BLaER1 treated with 17β-estradiol and CSF1 and Interleukin-3, amounts not matched to agents 10 nM and 100 nM (cell line): ENCODE data around the gene SERPINB8.

Experiments
- H3K27ac ChIP-seq, 11 experiments: shearing (Covaris generic); formaldehyde crosslinking; 2 replicates each; pipeline ENCODE4 v1.8.1; 2022
- H3K27me3 ChIP-seq, 11 experiments: shearing (Covaris generic); formaldehyde crosslinking; 2 replicates each; pipeline ENCODE4 v1.8.1; 2022
- H3K36me3 ChIP-seq, 11 experiments: shearing (Covaris generic); formaldehyde crosslinking; 2 replicates each; pipeline ENCODE4 v1.8.1; 2022
- H3K4me1 ChIP-seq, 10 experiments: shearing (Covaris generic); formaldehyde crosslinking; 2 replicates each; pipeline ENCODE4 v1.8.1; 2022
- H3K4me2 ChIP-seq, 11 experiments: shearing (Covaris generic); formaldehyde crosslinking; 2 replicates each; pipeline ENCODE4 v1.8.1; 2022
- H3K4me3 ChIP-seq, 10 experiments: shearing (Covaris generic); formaldehyde crosslinking; 2 replicates each; pipeline ENCODE4 v1.8.1; 2022
- H3K9ac ChIP-seq, 11 experiments: shearing (Covaris generic); formaldehyde crosslinking; 2 replicates each; pipeline ENCODE4 v1.8.1; 2022
- H3K9me3 ChIP-seq, 11 experiments: shearing (Covaris generic); formaldehyde crosslinking; replicated peaks in 1 of 11; 2 replicates each; pipeline ENCODE4 v1.8.1; 2022
- H4K20me1 ChIP-seq, 11 experiments: shearing (Covaris generic); formaldehyde crosslinking; 2 replicates each; pipeline ENCODE4 v1.8.1; 2022
- Cebpa-rat ChIP-seq, 11 experiments: shearing (Covaris generic); IDR thresholded peaks; 2 replicates each; pipeline ENCODE4 v1.8.1; 2022

Gene SERPINB8

DNA sequence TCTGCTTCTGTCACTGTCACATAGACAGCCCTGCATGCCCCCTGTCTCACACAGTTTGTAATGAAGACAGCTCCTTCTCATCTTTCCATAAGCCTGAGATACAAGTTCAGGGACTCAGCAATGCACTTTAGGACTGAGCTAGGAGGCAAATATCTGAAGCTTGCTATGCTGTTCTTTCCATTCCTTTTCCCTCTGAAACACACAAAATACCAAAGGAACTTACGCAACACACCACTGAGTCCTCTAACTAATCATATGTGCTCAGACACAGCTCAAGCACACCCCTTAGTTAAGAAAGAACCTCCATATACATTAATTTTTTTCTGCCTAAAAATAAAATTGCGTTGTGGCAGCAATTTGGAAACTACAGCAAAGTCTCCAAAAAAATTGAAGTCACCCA is 17.9 kb downstream of the SERPINB8 start:
- H3K4me1 ChIP-seq, result no peaks in the 10 kb centered on the region
- H3K36me3 ChIP-seq, result peaks cover 48 to 88% (median 68%) of the 10 kb centered on the region in 11 experiments
- no peak overlapping the region for H3K4me2 ChIP-seq
- no peak for TF ChIP-seq Cebpa-rat (IDR thresholded peaks at IDR 0.05)
- H4K20me1 ChIP-seq, result peaks cover 0 to 50% (median 7%) of the 10 kb centered on the region in 11 experiments; a peak in 9 of 22 replicates
- H3K27me3 ChIP-seq, result no peaks in the 10 kb centered on the region
- H3K27ac ChIP-seq, result no peak overlapping the region
- no peak overlapping the region for H3K9ac ChIP-seq
- peaks cover 0 to 3% (median 0%) of the 10 kb centered on the region in 11 experiments; a peak in 2 of 22 replicates for H3K9me3 ChIP-seq
- H3K4me3 ChIP-seq, result no peak overlapping the region

DNA sequence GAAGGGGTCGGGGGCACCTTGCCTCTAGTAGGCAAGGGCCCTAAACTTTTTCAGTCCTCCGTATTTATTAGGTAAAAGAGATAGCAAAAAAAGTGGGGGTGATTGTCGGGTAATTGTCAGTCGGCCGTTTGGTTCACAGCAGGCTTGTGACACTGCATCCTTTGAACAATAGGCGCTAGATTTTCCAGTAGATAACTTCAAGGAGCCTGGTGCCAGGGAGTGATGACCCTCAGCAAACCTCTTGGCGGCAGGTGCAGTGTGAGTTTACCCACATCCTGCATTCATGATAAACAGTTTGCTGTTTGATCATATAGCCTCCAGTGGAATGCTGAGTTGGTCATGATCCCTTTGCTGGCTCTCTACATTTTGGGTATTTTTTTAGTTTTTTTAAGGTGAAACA is 22.9 kb downstream of the SERPINB8 start:
- H3K27me3 ChIP-seq, result no peaks in the 10 kb centered on the region
- peaks cover 30 to 45% (median 39%) of the 10 kb centered on the region in 11 experiments for H3K9me3 ChIP-seq
- H4K20me1 ChIP-seq, result peaks cover 0 to 8% (median 0%) of the 10 kb centered on the region in 11 experiments; a peak in 3 of 22 replicates
- H3K36me3 ChIP-seq, result peaks cover 3 to 77% (median 37%) of the 10 kb centered on the region in 11 experiments
- no peak overlapping the region for H3K27ac ChIP-seq
- no peak overlapping the region for H3K4me2 ChIP-seq
- no peak overlapping the region for H3K4me3 ChIP-seq
- H3K4me1 ChIP-seq, result no peaks in the 10 kb centered on the region
- H3K9ac ChIP-seq, result no peak overlapping the region
- no peak for TF ChIP-seq Cebpa-rat (IDR thresholded peaks at IDR 0.05)

DNA sequence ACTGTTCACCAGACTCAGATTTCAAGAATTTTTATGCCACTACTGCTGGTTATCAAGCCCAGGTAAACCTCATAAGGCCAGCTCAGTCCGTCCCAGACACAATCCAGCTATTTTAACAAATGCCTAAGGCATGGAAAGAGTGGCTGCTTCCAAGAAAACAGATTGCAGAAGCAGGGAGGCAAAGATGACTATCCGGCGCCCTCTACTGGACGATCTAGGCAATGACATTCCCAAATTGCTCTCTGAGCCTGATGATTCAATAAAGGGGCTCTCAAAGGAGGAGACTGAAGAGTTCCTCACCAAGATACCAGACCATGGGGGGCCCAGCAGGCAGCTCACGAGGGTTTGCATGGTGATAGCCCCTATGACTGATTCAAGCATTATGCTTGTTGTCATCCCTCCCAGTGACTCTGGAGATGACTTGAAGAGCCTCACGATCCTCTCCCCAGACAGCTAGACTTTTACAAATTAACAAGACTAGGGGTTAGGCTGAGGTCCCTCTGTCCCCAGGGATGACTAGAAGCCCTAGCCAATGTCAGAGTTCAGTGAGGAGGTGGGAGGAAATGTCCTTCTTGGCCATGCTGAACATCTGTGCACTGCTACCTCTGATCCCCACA is 25.0 kb downstream of the SERPINB8 start:
- no peak overlapping the region for H3K27ac ChIP-seq
- no peaks in the 10 kb centered on the region for H3K27me3 ChIP-seq
- H3K4me3 ChIP-seq, result peak overlapping the region in 1 of 10 experiments; percentile 25; a peak in 1 of 20 replicates
- H3K9ac ChIP-seq, result no peak overlapping the region
- TF ChIP-seq Cebpa-rat (IDR thresholded peaks at IDR 0.05), result no peak
- peaks cover 0 to 57% (median 25%) of the 10 kb centered on the region in 11 experiments; a peak in 16 of 22 replicates for H3K36me3 ChIP-seq
- peaks cover 30 to 45% (median 39%) of the 10 kb centered on the region in 11 experiments for H3K9me3 ChIP-seq
- 0 out of 22 replicates have a peak, but pooled peaks cover 0 to 8% (median 0%) of the 10 kb centered on the region in 11 experiments for H4K20me1 ChIP-seq
- H3K4me1 ChIP-seq, result no peaks in the 10 kb centered on the region
- H3K4me2 ChIP-seq, result no peak overlapping the region

DNA sequence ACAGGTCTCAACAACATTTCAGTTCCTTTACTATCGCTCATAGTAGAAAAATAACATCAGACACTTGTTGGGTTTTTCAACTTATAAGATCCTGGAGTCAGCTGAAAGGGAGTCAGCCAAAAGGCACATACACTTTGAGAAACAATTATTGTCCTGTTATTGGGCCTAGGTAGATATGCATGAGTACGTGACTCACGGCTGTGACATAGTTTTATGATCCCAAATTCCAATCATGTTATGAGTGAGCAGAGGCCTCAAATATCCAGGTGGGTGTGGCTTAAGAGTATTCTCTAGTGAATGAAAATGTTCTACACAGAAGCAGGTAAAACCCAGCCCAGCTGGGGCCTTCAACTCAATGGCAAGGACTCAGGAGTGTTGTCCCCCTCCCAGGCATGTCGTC is 27.2 kb downstream of the SERPINB8 start:
- H3K4me1 ChIP-seq, result no peaks in the 10 kb centered on the region
- TF ChIP-seq Cebpa-rat (IDR thresholded peaks at IDR 0.05), result no peak
- H3K4me2 ChIP-seq, result no peak overlapping the region
- no peaks in the 10 kb centered on the region for H3K27me3 ChIP-seq
- no peak overlapping the region for H3K9ac ChIP-seq
- peaks cover 0 to 52% (median 25%) of the 10 kb centered on the region in 11 experiments; a peak in 16 of 22 replicates for H3K36me3 ChIP-seq
- no peak overlapping the region for H3K27ac ChIP-seq
- 0 out of 22 replicates have a peak, but pooled peaks cover 0 to 8% (median 0%) of the 10 kb centered on the region in 11 experiments for H4K20me1 ChIP-seq
- H3K4me3 ChIP-seq, result no peak overlapping the region
- H3K9me3 ChIP-seq, result peaks cover 36 to 50% (median 46%) of the 10 kb centered on the region in 11 experiments

DNA sequence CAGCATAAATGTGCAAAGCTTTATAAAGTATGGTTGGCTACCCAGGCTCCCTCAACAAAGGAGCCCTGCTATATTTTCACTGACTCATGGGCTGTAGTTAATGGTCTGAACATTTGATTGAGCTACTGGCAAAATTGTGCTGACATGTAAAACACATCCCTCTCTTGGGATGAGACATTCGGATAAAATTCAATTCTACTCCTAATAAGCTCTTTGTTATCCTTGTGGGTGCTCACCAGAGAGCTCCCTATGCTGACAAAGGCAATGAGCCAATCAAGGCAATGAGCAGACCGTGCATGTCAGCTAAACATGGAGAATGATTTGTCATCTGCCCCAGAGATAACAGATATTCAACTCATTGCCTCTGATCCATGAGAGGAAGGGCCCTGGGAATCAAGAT is 27.7 kb downstream of the SERPINB8 start:
- Histone ChIP-seq H3K4me3 (no peak overlapping the region), H3K9me3 (peaks cover 38 to 56% (median 52%) of the 10 kb centered on the region in 11 experiments), H3K27ac (no peak overlapping the region), H3K4me1 (no peaks in the 10 kb centered on the region), H3K4me2 (no peak overlapping the region), H3K27me3 (no peaks in the 10 kb centered on the region), H4K20me1 (0 out of 22 replicates have a peak, but pooled peaks cover 0 to 8% (median 0%) of the 10 kb centered on the region in 11 experiments), H3K9ac (no peak overlapping the region), H3K36me3 (peaks cover 0 to 51% (median 24%) of the 10 kb centered on the region in 11 experiments; a peak in 16 of 22 replicates)
- no peak for TF ChIP-seq Cebpa-rat (IDR thresholded peaks at IDR 0.05)

DNA sequence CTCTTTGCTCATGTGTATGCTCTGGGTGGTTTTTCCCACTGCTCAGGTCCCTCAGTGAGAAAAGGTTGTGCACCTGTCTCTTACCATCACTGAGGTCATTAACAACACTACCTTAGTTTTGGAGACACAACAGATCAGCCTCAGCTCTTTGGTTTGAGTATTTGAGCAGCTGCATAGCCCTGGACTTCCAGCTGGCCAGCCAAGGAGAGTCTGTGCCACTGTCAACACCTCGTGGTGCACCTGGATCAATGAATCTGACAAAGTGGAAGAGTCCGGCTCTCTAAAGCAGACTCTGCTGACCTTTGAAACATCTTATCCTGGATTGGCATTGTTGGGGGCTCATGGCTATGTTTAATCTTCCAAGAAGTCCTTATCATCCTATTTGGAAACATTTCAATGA is 30.0 kb downstream of the SERPINB8 start:
- Histone ChIP-seq H3K9me3 (peaks cover 24 to 51% (median 43%) of the 10 kb centered on the region in 11 experiments), H3K4me2 (no peak overlapping the region), H3K4me1 (no peaks in the 10 kb centered on the region), H3K9ac (no peak overlapping the region), H4K20me1 (no peaks in the 10 kb centered on the region), H3K4me3 (no peak overlapping the region), H3K27me3 (no peaks in the 10 kb centered on the region), H3K36me3 (peaks cover 0 to 34% (median 17%) of the 10 kb centered on the region in 11 experiments; a peak in 16 of 22 replicates), H3K27ac (no peak overlapping the region)
- TF ChIP-seq Cebpa-rat (IDR thresholded peaks at IDR 0.05), result no peak

DNA sequence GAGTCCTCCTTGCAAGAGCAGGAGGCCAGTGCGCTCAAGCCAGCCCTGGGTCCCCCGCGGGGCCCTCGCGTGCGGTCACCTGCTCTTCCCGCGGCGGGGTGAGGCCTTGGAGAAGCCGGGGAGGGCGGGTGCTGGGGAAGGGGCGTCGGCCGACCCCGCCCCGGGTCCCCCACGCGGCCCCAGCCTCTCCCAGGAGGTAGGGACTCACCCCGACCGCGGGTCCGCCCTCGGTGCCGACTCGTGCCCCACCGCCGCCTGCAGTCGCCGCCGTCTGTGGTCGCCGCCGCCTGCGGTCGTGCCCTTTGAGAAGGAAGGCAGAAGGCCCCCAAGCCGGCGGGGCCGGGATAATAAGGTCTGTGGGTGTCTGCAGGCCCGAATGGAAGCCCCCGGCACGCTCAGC is 32.7 kb downstream of the SERPINB8 start:
- Histone ChIP-seq H3K4me2 (no peak overlapping the region), H4K20me1 (no peaks in the 10 kb centered on the region), H3K4me3 (no peak overlapping the region), H3K36me3 (peaks cover 0 to 22% (median 0%) of the 10 kb centered on the region in 11 experiments; a peak in 5 of 22 replicates), H3K9me3 (peaks cover 7 to 24% (median 18%) of the 10 kb centered on the region in 11 experiments; a peak in 16 of 22 replicates), H3K27ac (no peak overlapping the region), H3K4me1 (no peaks in the 10 kb centered on the region), H3K9ac (no peak overlapping the region), H3K27me3 (no peaks in the 10 kb centered on the region)
- TF ChIP-seq Cebpa-rat (IDR thresholded peaks at IDR 0.05), result no peak

DNA sequence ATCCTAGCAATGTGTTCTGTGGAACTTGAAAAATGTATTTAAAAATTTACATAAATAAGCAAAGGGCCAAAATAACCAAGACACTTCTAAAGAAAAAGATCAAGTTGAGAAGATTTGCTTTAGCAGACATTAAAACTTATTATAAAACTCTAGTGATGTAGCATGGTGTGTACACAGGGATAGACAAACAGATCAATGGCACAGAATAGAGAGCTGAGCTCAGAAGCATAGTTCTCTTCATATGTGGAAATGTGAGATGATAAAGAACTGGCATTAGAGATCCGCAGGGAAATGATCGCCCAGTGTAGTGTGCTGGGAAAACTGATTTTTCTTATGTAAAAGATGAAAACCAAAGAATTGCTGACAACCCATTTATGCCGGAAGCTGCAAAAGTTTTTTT is 39.4 kb downstream of the SERPINB8 start:
- TF ChIP-seq Cebpa-rat (IDR thresholded peaks at IDR 0.05), result no peak
- Histone ChIP-seq H4K20me1 (no peaks in the 10 kb centered on the region), H3K9ac (no peak overlapping the region), H3K4me2 (no peak overlapping the region), H3K4me1 (no peaks in the 10 kb centered on the region), H3K9me3 (no peaks in the 10 kb centered on the region), H3K27ac (no peak overlapping the region), H3K36me3 (peaks cover 0 to 12% (median 0%) of the 10 kb centered on the region in 11 experiments; a peak in 3 of 22 replicates), H3K27me3 (no peaks in the 10 kb centered on the region), H3K4me3 (no peak overlapping the region)

DNA sequence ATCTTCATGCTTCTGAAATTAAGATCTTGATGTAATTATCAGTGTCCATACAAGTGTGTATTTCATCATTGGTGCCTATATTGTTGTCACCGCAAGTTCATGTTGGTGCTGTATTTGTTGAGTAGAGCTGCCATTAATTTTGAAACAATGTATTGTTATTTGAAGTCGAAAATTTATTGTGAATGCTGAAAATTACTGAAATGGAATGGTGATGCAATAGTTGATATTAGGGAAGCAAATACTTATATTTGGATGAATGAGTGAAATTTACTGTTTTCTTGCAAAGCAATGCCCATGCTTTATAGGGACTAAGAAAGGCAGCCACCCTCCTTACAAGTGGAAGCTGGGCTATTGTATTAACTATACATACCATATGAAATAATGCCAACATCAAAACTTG is 41.6 kb downstream of the SERPINB8 start:
- no peaks in the 10 kb centered on the region for H3K9me3 ChIP-seq
- H3K27ac ChIP-seq, result no peak overlapping the region
- H4K20me1 ChIP-seq, result no peaks in the 10 kb centered on the region
- H3K4me3 ChIP-seq, result no peak overlapping the region
- peak in 1 of 11 experiments; percentile 32; a peak in 1 of 22 replicates for TF ChIP-seq Cebpa-rat (IDR thresholded peaks at IDR 0.05)
- no peaks in the 10 kb centered on the region; a peak in 1 of 22 replicates for H3K36me3 ChIP-seq
- H3K9ac ChIP-seq, result no peak overlapping the region
- H3K4me1 ChIP-seq, result no peaks in the 10 kb centered on the region
- no peak overlapping the region for H3K4me2 ChIP-seq
- no peaks in the 10 kb centered on the region for H3K27me3 ChIP-seq
